T-cell (primary cell): ENCODE results near the gene HECW1. TPM values are rescaled to one million over a fixed set of nuclear protein-coding genes. Genes with fewer than 3 reads are reported as not detected.

Experiments
- ATAC-seq, 4 experiments: fragments of 200-7000 bp in 3 of 4; fragments of 150-1000 bp in 1 of 4; cut with Tn5 transposase; replicated peaks in 1 of 4; 1 replicate in 3 of 4; 2 replicates in 1 of 4; pipeline ENCODE4 v1.10.0; 2021; ENCODE audit warnings: moderate library complexity in 3 of 4, mild to moderate bottlenecking in 2 of 4, moderate number of reproducible peaks in 1 of 4
- CTCF ChIA-PET, 2 donors: fragments of 300-600 bp; sonication (Branson Sonifier 250); formaldehyde crosslinking; loops; one replicate each; lab custom pipeline; 2022; ENCODE audit warnings: antibody characterized with exemption in 2 of 2; lab: Charles Lee
- POLR2A ChIA-PET, 2 donors: fragments of 300-600 bp; sonication (Branson Sonifier 250); formaldehyde crosslinking; loops; one replicate each; lab custom pipeline; 2022; ENCODE audit warnings: antibody characterized with exemption in 2 of 2; lab: Charles Lee
- DNase-seq, 35 experiments: peaks; one replicate each; pipeline versions ENCODE4 v3.0.0 to v3.0.0-alpha.2; 2013 to 2023
- H3K27ac ChIP-seq: one replicate; pipeline ENCODE4 v1.5.1; 2013; ENCODE audit warnings: low read length
- H3K27me3 ChIP-seq, 2 experiments: replicated peaks in 1 of 2; 1 replicate in 1 of 2; 2 replicates in 1 of 2; pipeline versions ENCODE4 v1.6.1 to v1.7.0; 2013; ENCODE audit warnings: low read length in 1 of 2, mixed read lengths in 1 of 2; ENCODE audit not compliant: control insufficient read depth in 2 of 2, insufficient read depth in 2 of 2; ENCODE audit errors: extremely low read depth in 1 of 2
- H3K36me3 ChIP-seq, 2 donors: 1 replicate in 1 of 2; 2 replicates in 1 of 2; pipeline versions ENCODE4 v1.6.1 to v1.7.0; 2013; ENCODE audit warnings: low read length in 1 of 2; ENCODE audit not compliant: control insufficient read depth in 2 of 2, insufficient read depth in 1 of 2; ENCODE audit errors: extremely low read depth in 1 of 2
- H3K4me1 ChIP-seq, 2 experiments: 1 replicate in 1 of 2; 2 replicates in 1 of 2; pipeline versions ENCODE4 v1.6.1 to v1.7.0; 2013; ENCODE audit warnings: low read length in 2 of 2, mixed read lengths in 1 of 2; ENCODE audit not compliant: insufficient read depth in 2 of 2, control insufficient read depth in 1 of 2; ENCODE audit errors: extremely low read depth in 1 of 2
- H3K4me3 ChIP-seq, 2 donors: 1 replicate in 1 of 2; 2 replicates in 1 of 2; pipeline versions ENCODE4 v1.5.1 to v1.7.0; 2013; ENCODE audit warnings: mild to moderate bottlenecking in 2 of 2, low read length in 1 of 2, moderate library complexity in 1 of 2; ENCODE audit not compliant: control insufficient read depth in 1 of 2; ENCODE audit errors: extremely low read depth in 1 of 2
- H3K9me3 ChIP-seq: 2 replicates; pipeline ENCODE4 v1.7.0; 2013
- H3K27ac Mint-ChIP-seq, 2 donors: one replicate each; pipeline ENCODE4 v1.8.0; 2020 to 2021; ENCODE audit warnings: mild to moderate bottlenecking in 2 of 2, mixed read lengths in 2 of 2
- H3K27me3 Mint-ChIP-seq, 2 donors: one replicate each; pipeline ENCODE4 v1.8.0; 2021 to 2022; ENCODE audit warnings: mixed read lengths in 2 of 2
- H3K36me3 Mint-ChIP-seq: one replicate; pipeline ENCODE4 v1.8.0; 2021; ENCODE audit warnings: mixed read lengths
- H3K4me1 Mint-ChIP-seq, 3 donors: one replicate each; pipeline ENCODE4 v1.8.0; 2020 to 2022; ENCODE audit warnings: mixed read lengths in 3 of 3, mild to moderate bottlenecking in 1 of 3
- H3K4me3 Mint-ChIP-seq, 3 donors: one replicate each; pipeline ENCODE4 v1.8.0; 2020 to 2022; ENCODE audit warnings: mild to moderate bottlenecking in 3 of 3, mixed read lengths in 3 of 3, moderate library complexity in 3 of 3
- H3K9me3 Mint-ChIP-seq, 3 donors: one replicate each; pipeline ENCODE4 v1.8.0; 2020 to 2022; ENCODE audit warnings: mixed read lengths in 3 of 3
- WGBS: methylation state at CpG from one replicate; pipeline ENCODE4 v1.1.5; 2013; ENCODE audit warnings: missing lambda C conversion rate; ENCODE audit not compliant: insufficient coverage; 5-methylcytosine and 5-hydroxymethylcytosine counted together
- total RNA-seq, 35 experiments: library from RNA in 6 of 35; stranded (reverse) in 6 of 35; fragments of 120-200 nt in 1 of 35; gene quantifications; one replicate each; pipeline versions ENCODE4 v1.2.1 to v1.2.4 and lab custom pipeline; 2013 to 2026

Gene HECW1
- total RNA-seq, 5 donors from 2014 or later (not counting 1 experiment from before 2014, with no cell fraction given), result not detected

GRCh38 chr7:43433639-43434038 is 321.2 kb downstream of the HECW1 start:
- Histone ChIP-seq H3K27ac (no peak overlapping the region), H3K27me3 (no peaks in the 10 kb centered on the region), H3K9me3 (no peaks in the 10 kb centered on the region), H3K36me3 (no peaks in the 10 kb centered on the region), H3K4me1 (no peaks in the 10 kb centered on the region), H3K4me3 (no peak overlapping the region)
- POLR2A ChIA-PET, result no interaction called here
- Mint-ChIP-seq H3K36me3 (no peaks in the 10 kb centered on the region), H3K9me3 (no peaks in the 10 kb centered on the region), H3K27me3 (peaks cover 2 to 6% of the 10 kb centered on the region in 2 donors), H3K4me1 (no peaks in the 10 kb centered on the region), H3K4me3 (no peak overlapping the region), H3K27ac (no peak overlapping the region)
- ATAC-seq, result no peak
- DNase-seq, result no peak
- CTCF ChIA-PET, result no interaction called here
- WGBS, result 83% methylated on average over 1 of the region's 1 CpG

GRCh38 chr7:43437001-43437400 is 324.6 kb downstream of the HECW1 start:
- no peaks in the 10 kb centered on the region for H3K36me3 Mint-ChIP-seq
- no peaks in the 10 kb centered on the region for H3K9me3 Mint-ChIP-seq
- H3K27ac Mint-ChIP-seq, result no peak overlapping the region
- Histone ChIP-seq H3K27ac (no peak overlapping the region), H3K4me3 (no peak overlapping the region), H3K4me1 (no peaks in the 10 kb centered on the region), H3K27me3 (peaks cover 0 to 9% of the 10 kb centered on the region in 2 experiments), H3K36me3 (no peaks in the 10 kb centered on the region), H3K9me3 (no peaks in the 10 kb centered on the region)
- peaks cover 2 to 5% of the 10 kb centered on the region in 2 donors for H3K27me3 Mint-ChIP-seq
- DNase-seq (no peak), ATAC-seq (no peak)
- WGBS, result no CpG with 5 or more reads among the region's 5 CpGs
- no peak overlapping the region for H3K4me3 Mint-ChIP-seq
- ChIA-PET CTCF (no interaction called here), POLR2A (no interaction called here)
- H3K4me1 Mint-ChIP-seq, result no peaks in the 10 kb centered on the region

- no peak overlapping the region for H3K4me3 ChIP-seq
- H3K4me1 Mint-ChIP-seq, result no peaks in the 10 kb centered on the region
- peaks cover 2 to 5% of the 10 kb centered on the region in 2 donors for H3K27me3 Mint-ChIP-seq
- peaks cover 0 to 9% of the 10 kb centered on the region in 2 experiments for H3K27me3 ChIP-seq
- CTCF ChIA-PET, result interaction anchor here (0.6 to 1.2 kb wide), 4 partner anchors 9 to 460 kb away, joined by 3 to 5 read pairs (median 4); no protein-coding TSS in a partner anchor
- no peak overlapping the region for H3K27ac Mint-ChIP-seq
- DNase-seq, result no peak
- 94% methylated on average over 3 of the region's 8 CpGs for WGBS
- no peak for ATAC-seq
- no peak overlapping the region for H3K27ac ChIP-seq
- POLR2A ChIA-PET, result no interaction called here
- H3K36me3 ChIP-seq, result no peaks in the 10 kb centered on the region
- H3K9me3 ChIP-seq, result no peaks in the 10 kb centered on the region
- H3K9me3 Mint-ChIP-seq, result no peaks in the 10 kb centered on the region
- no peaks in the 10 kb centered on the region for H3K36me3 Mint-ChIP-seq
- no peak overlapping the region for H3K4me3 Mint-ChIP-seq
- H3K4me1 ChIP-seq, result no peaks in the 10 kb centered on the region
Observed at GRCh38 chr7:43438897-43439479, 326.5 kb downstream of the HECW1 start.

- no peak overlapping the region for H3K27ac ChIP-seq
- Mint-ChIP-seq H3K9me3 (no peaks in the 10 kb centered on the region), H3K4me3 (no peak overlapping the region), H3K4me1 (no peaks in the 10 kb centered on the region), H3K36me3 (no peaks in the 10 kb centered on the region), H3K27ac (no peak overlapping the region), H3K27me3 (peaks cover 5 to 7% of the 10 kb centered on the region in 2 donors)
- ChIA-PET POLR2A (no interaction called here), CTCF (interaction anchor here (0.5 to 1.2 kb wide), 8 partner anchors 9 to 460 kb away, joined by 3 to 5 read pairs (median 4); no protein-coding TSS in a partner anchor)
- H3K4me3 ChIP-seq, result no peak overlapping the region
- H3K4me1 ChIP-seq, result no peaks in the 10 kb centered on the region
- H3K9me3 ChIP-seq, result no peaks in the 10 kb centered on the region
- H3K27me3 ChIP-seq, result peaks cover 0 to 14% of the 10 kb centered on the region in 2 experiments
- 72% methylated on average over 6 of the region's 15 CpGs for WGBS
- DNase-seq (peak in 29 of 35 experiments; percentile 3 to 69 (median 31)), ATAC-seq (peak in 2 of 4 experiments; percentile 37 to 49)
- H3K36me3 ChIP-seq, result no peaks in the 10 kb centered on the region
Observed at GRCh38 chr7:43439631-43440401, 327.4 kb downstream of the HECW1 start.

GRCh38 chr7:43441231-43442130 is 329.0 kb downstream of the HECW1 start:
- Histone ChIP-seq H3K27me3 (peaks cover 0 to 18% of the 10 kb centered on the region in 2 experiments), H3K9me3 (no peaks in the 10 kb centered on the region), H3K4me3 (no peak overlapping the region), H3K27ac (no peak overlapping the region), H3K36me3 (no peaks in the 10 kb centered on the region), H3K4me1 (no peaks in the 10 kb centered on the region)
- CTCF ChIA-PET, result interaction anchor here in 1 of 2 donors (0.6 kb wide), 1 partner anchor 52 kb away, joined by 3 read pairs; no protein-coding TSS in a partner anchor
- no peaks in the 10 kb centered on the region for H3K9me3 Mint-ChIP-seq
- H3K27me3 Mint-ChIP-seq, result peaks cover 5 to 7% of the 10 kb centered on the region in 2 donors
- POLR2A ChIA-PET, result no interaction called here
- no peak overlapping the region for H3K4me3 Mint-ChIP-seq
- DNase-seq (no peak), ATAC-seq (no peak)
- no peaks in the 10 kb centered on the region for H3K4me1 Mint-ChIP-seq
- WGBS, result 83% methylated on average over 8 of the region's 11 CpGs
- no peak overlapping the region for H3K27ac Mint-ChIP-seq
- no peaks in the 10 kb centered on the region for H3K36me3 Mint-ChIP-seq

GRCh38 chr7:43443381-43443780 is 330.9 kb downstream of the HECW1 start:
- ATAC-seq (no peak), DNase-seq (no peak)
- WGBS, result 29% methylated on average over 1 of the region's 1 CpG
- Histone ChIP-seq H3K27me3 (peaks cover 0 to 18% of the 10 kb centered on the region in 2 experiments), H3K4me3 (no peak overlapping the region), H3K27ac (no peak overlapping the region), H3K36me3 (no peaks in the 10 kb centered on the region), H3K9me3 (no peaks in the 10 kb centered on the region), H3K4me1 (no peaks in the 10 kb centered on the region)
- Mint-ChIP-seq H3K4me1 (no peaks in the 10 kb centered on the region), H3K9me3 (no peaks in the 10 kb centered on the region), H3K4me3 (no peak overlapping the region), H3K27me3 (peaks cover 5 to 10% of the 10 kb centered on the region in 2 donors), H3K36me3 (no peaks in the 10 kb centered on the region), H3K27ac (no peak overlapping the region)
- ChIA-PET POLR2A (no interaction called here), CTCF (interaction anchor here in 1 of 2 donors (0.8 kb wide), 1 partner anchor 11 kb away, joined by 3 read pairs; no protein-coding TSS in a partner anchor)
